GM23338 (cell line): ENCODE measurements around the gene FBXW11.

Source experiments
- CREB1 ChIP-seq: fragments of 250-450 bp; sonication (Bioruptor Pico); IDR thresholded peaks from 2 replicates; pipeline ENCODE4 v1.5.0; 2020; ENCODE audit warnings: low read depth, mild to moderate bottlenecking, moderate library complexity
- EZH2 ChIP-seq: fragments of 200-600 bp; sonication (generic); IDR thresholded peaks from one replicate; pipeline ENCODE4 v1.8.0; 2017; ENCODE audit warnings: antibody characterized with exemption, mild to moderate bottlenecking, low read depth; ENCODE audit not compliant: unreplicated experiment
- EZH2phosphoT487 ChIP-seq: fragments of 200-600 bp; sonication (generic); IDR thresholded peaks from one replicate; pipeline ENCODE4 v1.8.1; 2018; ENCODE audit warnings: antibody characterized with exemption; ENCODE audit not compliant: unreplicated experiment
- JUNB ChIP-seq: IDR thresholded peaks from one replicate; pipeline ENCODE4 v1.6.1; 2016; ENCODE audit warnings: antibody characterized with exemption; ENCODE audit not compliant: unreplicated experiment
- POLR2AphosphoS5 ChIP-seq: IDR thresholded peaks from 2 replicates; pipeline ENCODE4 v1.6.1; 2016; ENCODE audit warnings: antibody characterized with exemption, low read depth
- ZNF331 ChIP-seq: fragments of 250-450 bp; sonication (Bioruptor Pico); IDR thresholded peaks from 2 replicates; pipeline ENCODE4 v1.5.0; 2020; ENCODE audit warnings: low read depth, mild to moderate bottlenecking, moderate library complexity
- TF ChIP-seq, protein P1 (sequence below), 2 experiments: fragments of 200-600 bp in 1 of 2; sonication (generic) in 1 of 2; conservative IDR thresholded peaks; 2 replicates each; pipeline versions ENCODE4 v1.5.1 to v1.6.1; 2016 to 2017; ENCODE audit warnings: antibody characterized with exemption in 2 of 2, low read depth in 2 of 2, mild to moderate bottlenecking in 2 of 2, moderate library complexity in 1 of 2
- TF ChIP-seq, protein P2 (sequence below): IDR thresholded peaks from one replicate; pipeline ENCODE4 v1.6.1; 2018; ENCODE audit warnings: antibody characterized with exemption; ENCODE audit not compliant: unreplicated experiment
- TF ChIP-seq, protein P3 (sequence below): fragments of 250-450 bp; sonication (Bioruptor Pico); IDR thresholded peaks from 2 replicates; pipeline ENCODE4 v1.5.0; 2020; ENCODE audit warnings: mild to moderate bottlenecking, moderate library complexity

DNA sequence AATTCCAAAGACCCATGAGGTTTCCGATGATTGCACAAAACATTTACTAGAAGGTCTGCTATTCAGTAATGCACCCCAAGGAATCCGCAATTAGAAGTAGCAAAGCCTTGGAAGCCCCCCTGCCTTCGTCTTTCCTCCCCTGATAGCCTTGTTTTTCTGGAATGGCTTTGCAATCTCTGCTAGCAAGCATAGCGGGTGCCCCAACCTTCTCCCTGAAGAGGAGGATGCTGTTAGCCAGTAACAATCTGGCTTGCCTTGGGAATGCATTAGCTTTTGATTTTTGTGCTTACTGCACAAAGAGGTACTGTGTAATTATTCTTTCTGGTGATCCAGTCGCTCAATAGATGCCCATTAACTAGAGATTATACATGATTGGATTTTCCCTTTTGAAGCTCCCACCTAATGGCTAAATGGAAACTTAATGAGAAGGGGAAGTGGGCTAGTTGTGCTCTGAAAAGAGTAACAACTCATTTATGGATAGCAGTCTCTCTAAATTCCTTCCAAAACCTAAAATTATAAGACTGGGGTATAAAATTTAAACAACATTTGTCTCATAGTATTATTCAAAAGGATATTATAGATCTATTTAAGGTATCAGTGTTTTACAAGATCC is 91.6 kb downstream of the FBXW11 start:
- TF ChIP-seq, protein P1, sequence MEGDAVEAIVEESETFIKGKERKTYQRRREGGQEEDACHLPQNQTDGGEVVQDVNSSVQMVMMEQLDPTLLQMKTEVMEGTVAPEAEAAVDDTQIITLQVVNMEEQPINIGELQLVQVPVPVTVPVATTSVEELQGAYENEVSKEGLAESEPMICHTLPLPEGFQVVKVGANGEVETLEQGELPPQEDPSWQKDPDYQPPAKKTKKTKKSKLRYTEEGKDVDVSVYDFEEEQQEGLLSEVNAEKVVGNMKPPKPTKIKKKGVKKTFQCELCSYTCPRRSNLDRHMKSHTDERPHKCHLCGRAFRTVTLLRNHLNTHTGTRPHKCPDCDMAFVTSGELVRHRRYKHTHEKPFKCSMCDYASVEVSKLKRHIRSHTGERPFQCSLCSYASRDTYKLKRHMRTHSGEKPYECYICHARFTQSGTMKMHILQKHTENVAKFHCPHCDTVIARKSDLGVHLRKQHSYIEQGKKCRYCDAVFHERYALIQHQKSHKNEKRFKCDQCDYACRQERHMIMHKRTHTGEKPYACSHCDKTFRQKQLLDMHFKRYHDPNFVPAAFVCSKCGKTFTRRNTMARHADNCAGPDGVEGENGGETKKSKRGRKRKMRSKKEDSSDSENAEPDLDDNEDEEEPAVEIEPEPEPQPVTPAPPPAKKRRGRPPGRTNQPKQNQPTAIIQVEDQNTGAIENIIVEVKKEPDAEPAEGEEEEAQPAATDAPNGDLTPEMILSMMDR (conservative IDR thresholded peaks at IDR 0.05; ENCODE audit: low read depth in 2 of 2), result no peak
- TF ChIP-seq EZH2, result no peak
- no peak for TF ChIP-seq CREB1 (CRISPR knock-in tag)
- TF ChIP-seq POLR2AphosphoS5, result no peak
- TF ChIP-seq JUNB, result no peak
- TF ChIP-seq, protein P2, sequence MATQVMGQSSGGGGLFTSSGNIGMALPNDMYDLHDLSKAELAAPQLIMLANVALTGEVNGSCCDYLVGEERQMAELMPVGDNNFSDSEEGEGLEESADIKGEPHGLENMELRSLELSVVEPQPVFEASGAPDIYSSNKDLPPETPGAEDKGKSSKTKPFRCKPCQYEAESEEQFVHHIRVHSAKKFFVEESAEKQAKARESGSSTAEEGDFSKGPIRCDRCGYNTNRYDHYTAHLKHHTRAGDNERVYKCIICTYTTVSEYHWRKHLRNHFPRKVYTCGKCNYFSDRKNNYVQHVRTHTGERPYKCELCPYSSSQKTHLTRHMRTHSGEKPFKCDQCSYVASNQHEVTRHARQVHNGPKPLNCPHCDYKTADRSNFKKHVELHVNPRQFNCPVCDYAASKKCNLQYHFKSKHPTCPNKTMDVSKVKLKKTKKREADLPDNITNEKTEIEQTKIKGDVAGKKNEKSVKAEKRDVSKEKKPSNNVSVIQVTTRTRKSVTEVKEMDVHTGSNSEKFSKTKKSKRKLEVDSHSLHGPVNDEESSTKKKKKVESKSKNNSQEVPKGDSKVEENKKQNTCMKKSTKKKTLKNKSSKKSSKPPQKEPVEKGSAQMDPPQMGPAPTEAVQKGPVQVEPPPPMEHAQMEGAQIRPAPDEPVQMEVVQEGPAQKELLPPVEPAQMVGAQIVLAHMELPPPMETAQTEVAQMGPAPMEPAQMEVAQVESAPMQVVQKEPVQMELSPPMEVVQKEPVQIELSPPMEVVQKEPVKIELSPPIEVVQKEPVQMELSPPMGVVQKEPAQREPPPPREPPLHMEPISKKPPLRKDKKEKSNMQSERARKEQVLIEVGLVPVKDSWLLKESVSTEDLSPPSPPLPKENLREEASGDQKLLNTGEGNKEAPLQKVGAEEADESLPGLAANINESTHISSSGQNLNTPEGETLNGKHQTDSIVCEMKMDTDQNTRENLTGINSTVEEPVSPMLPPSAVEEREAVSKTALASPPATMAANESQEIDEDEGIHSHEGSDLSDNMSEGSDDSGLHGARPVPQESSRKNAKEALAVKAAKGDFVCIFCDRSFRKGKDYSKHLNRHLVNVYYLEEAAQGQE, result no peak
- TF ChIP-seq EZH2phosphoT487, result no peak
- TF ChIP-seq, protein P3, sequence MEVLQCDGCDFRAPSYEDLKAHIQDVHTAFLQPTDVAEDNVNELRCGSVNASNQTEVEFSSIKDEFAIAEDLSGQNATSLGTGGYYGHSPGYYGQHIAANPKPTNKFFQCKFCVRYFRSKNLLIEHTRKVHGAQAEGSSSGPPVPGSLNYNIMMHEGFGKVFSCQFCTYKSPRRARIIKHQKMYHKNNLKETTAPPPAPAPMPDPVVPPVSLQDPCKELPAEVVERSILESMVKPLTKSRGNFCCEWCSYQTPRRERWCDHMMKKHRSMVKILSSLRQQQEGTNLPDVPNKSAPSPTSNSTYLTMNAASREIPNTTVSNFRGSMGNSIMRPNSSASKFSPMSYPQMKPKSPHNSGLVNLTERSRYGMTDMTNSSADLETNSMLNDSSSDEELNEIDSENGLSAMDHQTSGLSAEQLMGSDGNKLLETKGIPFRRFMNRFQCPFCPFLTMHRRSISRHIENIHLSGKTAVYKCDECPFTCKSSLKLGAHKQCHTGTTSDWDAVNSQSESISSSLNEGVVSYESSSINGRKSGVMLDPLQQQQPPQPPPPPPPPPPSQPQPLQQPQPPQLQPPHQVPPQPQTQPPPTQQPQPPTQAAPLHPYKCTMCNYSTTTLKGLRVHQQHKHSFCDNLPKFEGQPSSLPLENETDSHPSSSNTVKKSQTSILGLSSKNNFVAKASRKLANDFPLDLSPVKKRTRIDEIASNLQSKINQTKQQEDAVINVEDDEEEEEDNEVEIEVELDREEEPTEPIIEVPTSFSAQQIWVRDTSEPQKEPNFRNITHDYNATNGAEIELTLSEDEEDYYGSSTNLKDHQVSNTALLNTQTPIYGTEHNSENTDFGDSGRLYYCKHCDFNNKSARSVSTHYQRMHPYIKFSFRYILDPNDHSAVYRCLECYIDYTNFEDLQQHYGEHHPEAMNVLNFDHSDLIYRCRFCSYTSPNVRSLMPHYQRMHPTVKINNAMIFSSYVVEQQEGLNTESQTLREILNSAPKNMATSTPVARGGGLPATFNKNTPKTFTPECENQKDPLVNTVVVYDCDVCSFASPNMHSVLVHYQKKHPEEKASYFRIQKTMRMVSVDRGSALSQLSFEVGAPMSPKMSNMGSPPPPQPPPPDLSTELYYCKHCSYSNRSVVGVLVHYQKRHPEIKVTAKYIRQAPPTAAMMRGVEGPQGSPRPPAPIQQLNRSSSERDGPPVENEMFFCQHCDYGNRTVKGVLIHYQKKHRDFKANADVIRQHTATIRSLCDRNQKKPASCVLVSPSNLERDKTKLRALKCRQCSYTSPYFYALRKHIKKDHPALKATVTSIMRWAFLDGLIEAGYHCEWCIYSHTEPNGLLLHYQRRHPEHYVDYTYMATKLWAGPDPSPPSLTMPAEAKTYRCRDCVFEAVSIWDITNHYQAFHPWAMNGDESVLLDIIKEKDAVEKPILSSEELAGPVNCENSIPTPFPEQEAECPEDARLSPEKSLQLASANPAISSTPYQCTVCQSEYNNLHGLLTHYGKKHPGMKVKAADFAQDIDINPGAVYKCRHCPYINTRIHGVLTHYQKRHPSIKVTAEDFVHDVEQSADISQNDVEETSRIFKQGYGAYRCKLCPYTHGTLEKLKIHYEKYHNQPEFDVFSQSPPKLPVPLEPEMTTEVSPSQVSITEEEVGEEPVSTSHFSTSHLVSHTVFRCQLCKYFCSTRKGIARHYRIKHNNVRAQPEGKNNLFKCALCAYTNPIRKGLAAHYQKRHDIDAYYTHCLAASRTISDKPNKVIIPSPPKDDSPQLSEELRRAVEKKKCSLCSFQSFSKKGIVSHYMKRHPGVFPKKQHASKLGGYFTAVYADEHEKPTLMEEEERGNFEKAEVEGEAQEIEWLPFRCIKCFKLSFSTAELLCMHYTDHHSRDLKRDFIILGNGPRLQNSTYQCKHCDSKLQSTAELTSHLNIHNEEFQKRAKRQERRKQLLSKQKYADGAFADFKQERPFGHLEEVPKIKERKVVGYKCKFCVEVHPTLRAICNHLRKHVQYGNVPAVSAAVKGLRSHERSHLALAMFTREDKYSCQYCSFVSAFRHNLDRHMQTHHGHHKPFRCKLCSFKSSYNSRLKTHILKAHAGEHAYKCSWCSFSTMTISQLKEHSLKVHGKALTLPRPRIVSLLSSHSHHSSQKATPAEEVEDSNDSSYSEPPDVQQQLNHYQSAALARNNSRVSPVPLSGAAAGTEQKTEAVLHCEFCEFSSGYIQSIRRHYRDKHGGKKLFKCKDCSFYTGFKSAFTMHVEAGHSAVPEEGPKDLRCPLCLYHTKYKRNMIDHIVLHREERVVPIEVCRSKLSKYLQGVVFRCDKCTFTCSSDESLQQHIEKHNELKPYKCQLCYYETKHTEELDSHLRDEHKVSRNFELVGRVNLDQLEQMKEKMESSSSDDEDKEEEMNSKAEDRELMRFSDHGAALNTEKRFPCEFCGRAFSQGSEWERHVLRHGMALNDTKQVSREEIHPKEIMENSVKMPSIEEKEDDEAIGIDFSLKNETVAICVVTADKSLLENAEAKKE (CRISPR knock-in tag), result no peak
- no peak for TF ChIP-seq ZNF331
